NCI-H69 (cell line): Measurements from ENCODE around the gene RNF144B.
"Not testable (repeated sequence)": the region's sequence is repeated elsewhere in the genome, so short reads cannot be mapped to it uniquely, and the experiment has no call there.

Experiments used
- DNase-seq: peaks from one replicate; lab custom pipeline; 2025; lab: John Stamatoyannopoulos, UW

RNF144B gene

DNA sequence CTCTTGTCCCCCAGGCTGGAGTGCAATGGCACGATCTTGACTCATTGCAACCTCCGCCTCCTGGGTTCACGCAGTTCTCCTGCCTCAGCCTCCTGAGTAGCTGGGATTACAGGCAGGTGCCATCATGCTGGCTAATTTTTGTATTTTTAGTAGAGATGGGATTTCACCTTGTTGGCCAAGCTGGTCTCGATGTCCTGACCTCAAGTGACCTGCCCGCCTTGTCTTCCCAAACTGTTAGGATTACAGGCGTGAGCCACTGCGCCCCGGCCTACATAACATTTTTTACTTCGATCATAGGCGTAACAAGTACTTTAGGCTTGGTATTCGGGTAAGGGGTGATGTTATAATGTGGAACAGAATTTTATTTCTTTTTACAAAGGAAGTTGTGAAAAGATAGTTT is 22.5 kb downstream of the RNF144B start:
- DNase-seq = not testable (repeated sequence)

DNA sequence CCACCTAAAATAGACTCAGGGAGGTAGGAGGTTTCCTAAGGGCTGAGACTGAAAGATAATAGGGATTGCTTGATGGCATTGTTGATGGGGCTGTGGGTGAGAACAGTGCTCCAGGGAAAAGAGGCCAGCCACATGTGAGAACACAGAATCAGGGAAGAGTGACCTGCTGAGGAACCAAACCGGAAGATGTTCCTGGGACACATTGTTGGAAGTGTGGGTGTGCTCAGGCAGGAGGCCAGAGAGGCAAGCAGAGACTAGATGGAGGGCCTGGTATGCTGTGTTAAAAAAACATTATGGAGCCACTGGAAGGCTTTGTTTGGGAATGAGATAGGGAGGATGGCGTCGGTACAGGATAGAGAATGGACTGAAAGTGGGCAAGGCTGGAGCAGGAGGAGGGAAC is 23.3 kb downstream of the RNF144B start:
- no peak for DNase-seq

DNA sequence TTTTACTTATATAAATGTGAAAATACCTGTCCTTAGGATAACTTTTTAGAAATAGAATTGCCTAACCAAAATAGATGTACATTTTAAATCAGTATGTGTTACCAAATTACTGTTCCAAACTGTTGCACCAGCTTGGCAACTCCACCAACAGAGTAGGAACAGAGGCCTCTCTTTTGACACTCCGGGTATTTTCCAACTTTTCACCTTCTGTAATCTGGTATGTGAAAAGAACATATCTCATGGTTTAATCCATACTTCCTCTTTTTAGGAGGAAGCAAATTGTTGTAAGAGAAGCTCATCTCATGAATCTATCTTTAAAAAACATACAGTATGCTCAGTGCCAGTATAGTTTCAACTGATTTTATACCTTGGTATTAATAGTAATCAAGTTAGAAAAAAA is 24.9 kb downstream of the RNF144B start:
- no peak for DNase-seq

DNA sequence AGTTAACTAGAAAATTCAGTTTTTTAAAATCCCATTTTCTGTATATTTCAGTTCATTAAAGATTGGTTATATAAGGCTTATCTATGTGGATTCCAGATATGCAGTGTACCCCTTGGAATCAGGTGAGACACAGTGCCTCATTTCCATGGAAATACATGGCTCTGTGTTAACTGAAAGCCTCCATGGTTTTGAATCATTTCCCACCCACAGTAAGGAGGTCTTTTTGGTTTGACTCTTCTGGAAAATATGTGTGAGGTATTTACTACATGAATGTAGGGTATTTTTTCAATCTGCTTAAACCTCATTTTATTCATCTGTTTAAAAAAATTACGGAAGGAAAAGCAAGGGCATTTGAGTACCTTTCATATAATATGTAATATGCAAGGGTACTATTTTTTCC is 25.5 kb downstream of the RNF144B start:
- DNase-seq = no peak

DNA sequence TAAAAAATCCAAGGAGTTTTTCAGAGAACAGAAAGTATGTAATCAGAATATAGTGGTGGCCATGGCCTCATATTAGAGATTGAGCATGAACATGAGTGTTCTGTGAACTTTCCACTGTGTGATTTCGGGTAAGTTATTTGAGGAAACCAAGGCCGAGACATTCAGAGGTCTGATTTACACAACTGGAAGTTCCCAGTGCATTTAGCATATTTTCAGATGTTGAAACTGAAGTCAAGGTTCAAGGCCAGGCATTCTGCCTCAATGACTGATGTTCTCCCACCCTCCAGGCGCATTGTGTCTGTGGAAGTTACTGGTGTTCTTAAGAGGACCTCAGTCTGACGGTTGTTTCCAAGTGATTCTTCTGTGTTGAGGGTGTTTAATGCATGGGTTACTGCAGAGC is 26.2 kb downstream of the RNF144B start:
- DNase-seq = no peak

DNA sequence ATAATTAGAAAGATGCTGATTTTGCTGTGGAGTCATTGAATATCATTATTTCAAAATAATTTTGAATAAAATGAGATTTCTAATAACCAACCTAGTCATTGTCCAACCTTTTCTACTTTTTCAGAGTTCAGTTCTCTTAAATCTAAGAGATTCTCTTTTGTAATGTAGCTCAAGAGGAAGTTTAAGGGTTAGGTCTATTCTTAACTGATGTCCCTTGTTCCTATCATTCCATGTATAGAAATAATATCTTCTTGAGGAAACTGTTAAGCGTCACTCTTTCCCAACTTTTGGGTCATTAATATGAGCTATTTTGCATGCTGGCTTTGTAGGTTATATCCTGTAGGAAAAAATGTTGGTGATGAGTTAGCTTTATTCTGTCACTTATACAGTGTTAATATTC is 27.0 kb downstream of the RNF144B start:
- DNase-seq = no peak

DNA sequence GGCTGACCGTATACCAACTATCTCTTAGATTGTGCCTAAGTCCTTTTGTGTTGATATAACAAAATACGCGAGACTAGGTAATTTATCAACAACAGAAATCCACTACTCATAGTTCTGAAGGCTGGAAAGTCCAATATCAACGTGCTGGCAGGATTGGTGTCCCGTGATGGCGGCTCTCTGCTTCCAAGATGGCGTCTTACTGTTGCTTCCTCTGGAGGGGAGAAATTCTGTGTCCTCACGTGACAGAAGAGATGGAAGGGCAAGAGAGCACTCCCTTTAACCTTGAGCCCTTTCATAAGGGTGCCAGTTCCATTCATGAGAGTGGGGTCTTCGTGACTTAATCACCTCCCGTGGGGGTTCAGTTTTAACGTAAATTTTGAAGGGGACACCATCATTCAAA is 28.1 kb downstream of the RNF144B start:
- DNase-seq = no peak

DNA sequence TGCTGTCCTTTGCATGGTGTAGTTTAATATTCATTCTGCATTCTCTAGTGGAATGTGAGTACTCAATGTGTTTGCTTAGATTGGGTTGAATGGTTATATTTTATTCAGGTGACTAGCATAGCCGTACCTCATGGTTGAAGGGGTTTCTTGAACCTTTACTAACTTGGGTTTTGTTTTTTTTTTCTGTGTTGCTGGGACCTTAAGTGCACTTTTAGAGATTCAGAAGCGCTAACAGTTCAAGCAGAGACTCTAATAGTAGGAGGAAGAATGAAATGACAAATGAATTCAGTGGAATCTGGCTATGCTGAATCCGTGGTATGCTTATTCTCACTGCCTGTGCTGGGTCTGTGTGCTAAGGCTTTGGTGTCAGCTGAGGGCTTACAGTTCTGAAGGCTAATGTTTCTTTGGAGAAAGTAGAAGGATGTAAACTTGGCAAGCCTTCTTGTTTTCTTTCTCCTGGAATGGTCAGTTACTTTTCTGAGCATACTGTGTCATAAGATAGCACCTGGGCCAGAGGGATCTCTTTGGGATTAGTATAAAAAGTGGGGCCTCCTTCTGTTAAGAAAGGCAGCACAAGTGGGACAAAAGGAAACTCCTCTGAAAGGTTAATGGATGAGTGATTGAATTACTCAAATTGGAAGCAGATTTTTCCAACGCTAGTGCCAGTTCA is 28.7 kb downstream of the RNF144B start:
- DNase-seq = no peak

DNA sequence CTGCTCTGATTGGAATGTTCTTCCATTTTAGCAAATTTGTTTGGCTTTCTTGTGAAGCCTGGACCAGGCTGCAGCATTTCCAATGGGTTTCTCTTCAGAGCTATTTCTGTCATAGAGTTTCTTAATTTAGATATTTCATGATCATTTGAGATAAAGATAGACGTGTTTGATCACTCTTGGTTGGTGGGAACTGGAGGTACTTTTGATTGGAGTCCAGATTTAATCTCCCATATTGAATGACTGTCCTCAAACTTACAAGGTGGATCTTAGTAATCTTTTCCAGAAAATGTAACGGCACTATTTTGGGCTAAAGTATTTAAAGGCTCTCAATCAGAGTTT is 29.2 kb downstream of the RNF144B start:
- no peak for DNase-seq

DNA sequence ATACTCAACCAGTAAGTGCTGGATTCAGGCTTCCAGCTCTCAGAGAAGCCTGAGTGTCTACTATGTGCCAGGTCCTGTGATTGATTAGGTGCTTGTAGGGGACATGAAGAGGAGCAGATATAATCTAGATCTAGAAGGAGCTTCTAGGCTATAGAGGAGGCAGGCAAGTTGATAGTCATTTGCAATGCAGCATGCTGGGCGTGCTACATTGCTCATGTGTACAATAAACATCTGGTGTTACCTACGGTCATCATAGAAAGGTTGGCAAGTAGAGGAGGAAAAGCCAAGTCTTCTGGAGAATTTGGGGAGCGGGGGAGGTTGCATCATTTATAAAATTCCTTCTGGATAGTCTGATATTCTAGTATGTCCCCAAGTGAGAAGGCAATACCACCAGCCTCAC is 33.2 kb downstream of the RNF144B start:
- no peak for DNase-seq

DNA sequence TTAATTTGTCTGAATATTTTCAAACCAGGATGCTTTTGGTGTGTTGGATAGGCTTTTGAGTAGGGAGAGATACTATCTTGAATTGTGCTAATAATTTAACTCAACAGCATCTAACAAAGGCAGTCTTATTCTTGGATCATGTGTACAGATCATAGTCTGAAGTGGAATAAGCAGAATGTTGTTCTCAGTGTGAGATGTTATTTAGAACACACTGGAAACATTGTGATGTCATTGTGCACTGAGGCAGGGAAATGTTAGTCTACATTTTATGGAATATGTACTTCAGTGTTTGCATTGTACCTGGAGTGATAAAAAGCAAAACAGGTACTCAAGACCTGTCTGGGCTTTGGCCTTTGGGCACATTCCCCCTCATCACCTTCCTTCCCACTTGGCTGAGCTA is 35.0 kb downstream of the RNF144B start:
- DNase-seq = no peak

DNA sequence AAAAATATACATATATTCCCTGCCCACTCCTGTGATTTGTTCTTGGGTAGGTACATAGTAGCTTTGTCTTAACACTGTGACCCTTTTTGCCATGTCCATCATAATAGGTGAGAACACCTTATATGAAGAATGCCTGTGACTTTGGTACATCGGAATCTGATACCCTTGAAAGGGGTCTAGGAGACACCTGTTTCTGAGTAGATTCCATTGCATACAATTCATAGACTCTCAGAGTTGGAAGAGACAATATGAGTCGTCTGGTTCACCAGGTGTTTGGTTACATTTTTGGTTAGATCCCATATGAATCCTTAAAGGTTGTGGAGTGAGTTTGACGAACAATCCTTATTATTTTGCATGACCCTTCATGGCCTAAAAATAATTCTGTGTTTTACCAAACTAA is 36.3 kb downstream of the RNF144B start:
- DNase-seq = no peak

DNA sequence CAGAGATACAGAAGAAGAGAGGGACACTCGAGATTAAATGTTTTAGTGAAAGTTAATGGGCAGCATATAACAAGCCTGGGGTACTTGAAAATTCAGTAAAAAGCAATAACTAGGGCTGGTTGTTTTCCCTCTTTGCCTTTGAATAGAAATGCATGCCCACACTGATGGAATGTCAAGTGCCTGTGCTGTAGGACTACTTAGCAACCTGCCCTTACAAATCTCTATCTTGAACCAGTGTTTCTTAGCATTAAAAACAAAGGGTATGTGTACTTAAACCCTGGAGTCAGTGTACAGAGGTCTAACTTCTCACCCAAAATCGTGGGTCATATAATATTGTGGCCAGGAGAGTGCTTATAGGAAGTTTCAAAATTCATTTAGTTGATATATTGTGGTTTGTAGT is 37.1 kb downstream of the RNF144B start:
- DNase-seq = no peak

DNA sequence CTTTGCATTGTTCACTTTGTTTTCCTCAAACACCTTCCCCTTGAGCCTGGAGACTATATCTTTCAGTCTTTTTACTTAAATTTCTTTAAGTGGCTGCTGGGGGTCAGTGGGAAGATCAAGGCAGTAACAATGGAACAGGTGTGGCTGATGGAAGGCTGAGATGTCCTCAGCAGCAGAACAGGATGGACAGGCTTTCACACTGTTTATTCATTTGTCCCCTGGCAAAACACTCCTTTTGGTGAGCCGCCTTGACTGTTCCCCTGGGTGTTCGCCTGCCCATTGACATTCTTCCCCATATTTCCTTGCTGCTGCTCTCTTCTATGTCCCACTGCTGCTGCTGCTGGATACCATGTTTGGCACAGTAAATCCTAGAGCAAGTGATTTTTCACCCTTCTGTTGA is 38.1 kb downstream of the RNF144B start:
- peak; percentile 79 for DNase-seq

DNA sequence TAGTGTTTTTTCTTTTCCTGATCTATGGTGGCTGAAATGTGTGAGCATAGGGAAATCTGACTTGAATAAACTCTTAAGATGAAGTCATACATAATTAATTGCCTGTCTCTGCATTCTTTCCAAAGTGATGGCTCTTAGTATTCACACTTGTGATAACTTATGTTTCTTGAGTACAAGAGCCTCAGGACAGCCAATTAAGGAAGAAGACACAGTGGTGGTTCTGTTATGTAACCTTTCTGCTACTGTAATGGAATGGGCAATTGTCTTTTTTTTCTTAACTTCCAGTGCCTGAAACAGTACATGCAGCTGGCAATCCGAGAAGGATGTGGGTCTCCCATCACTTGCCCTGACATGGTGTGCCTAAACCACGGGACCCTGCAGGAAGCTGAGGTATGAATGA is 40.1 kb downstream of the RNF144B start:
- no peak for DNase-seq

DNA sequence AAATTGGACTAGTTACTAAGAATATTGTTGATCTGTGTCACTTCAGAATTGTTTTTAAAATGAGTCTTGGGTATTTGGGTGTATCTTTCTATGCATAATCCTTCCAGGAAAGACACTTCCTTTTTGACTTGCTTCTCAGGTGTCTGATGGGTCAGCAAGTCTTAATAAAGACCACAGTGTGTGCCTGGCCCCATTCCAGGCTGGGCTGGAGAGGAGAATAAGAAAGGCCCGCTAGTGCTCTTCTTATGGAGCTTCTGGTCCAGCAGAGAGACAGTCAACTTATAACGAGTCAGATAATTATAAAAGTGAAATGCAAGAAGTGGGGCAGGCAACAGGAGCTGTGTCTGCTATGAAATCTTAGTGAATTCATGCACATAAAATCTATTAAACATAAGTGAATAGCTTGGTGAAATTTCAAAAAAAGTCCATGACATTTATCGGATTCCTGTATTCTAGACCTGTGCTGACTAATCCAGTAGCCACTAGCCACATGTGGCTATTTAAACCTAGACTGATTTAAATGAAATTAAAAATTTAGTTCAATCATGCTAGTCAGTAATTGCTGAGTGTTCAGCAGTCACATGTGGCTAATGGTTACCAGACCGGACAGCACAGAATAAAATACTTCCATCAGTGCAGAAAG is 42.6 kb downstream of the RNF144B start:
- DNase-seq = no peak

DNA sequence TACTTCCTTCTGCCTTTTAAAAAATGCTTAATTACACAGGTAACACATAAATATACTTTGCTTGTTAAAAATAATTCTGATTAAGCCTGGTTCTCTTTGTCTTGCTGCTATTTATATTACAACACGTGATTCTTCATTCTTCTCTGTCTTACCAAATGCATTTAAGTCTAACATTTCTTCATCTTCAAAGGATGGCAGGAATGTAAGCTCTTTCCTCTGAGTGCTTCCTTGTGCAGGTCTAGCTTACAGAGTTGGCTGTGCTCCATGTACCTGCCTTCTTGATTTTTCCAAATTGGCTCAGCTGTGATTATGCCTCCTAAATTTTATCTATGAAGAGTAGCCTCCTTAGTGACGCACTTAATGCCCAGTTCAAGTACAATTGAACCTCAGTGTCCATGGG is 44.4 kb downstream of the RNF144B start:
- no peak for DNase-seq

DNA sequence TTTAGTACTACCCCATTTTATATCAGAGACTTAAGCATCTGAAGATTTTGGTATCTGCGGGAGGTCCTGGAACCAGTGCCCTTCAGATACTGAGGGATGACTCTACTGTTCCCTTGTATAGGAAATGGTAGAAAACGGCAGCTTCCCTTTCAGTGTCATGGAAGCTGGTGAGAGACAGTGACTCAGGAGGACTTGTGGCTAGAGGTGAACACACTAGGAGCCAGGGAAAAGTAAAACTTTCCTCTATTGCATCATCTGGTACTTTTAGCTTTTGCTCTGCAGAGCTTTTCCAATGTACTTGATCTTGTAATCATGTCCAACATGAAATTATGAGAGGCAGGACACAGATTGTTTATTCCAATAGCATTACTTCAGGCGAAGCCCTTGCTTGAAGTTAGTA is 45.0 kb downstream of the RNF144B start:
- no peak for DNase-seq

DNA sequence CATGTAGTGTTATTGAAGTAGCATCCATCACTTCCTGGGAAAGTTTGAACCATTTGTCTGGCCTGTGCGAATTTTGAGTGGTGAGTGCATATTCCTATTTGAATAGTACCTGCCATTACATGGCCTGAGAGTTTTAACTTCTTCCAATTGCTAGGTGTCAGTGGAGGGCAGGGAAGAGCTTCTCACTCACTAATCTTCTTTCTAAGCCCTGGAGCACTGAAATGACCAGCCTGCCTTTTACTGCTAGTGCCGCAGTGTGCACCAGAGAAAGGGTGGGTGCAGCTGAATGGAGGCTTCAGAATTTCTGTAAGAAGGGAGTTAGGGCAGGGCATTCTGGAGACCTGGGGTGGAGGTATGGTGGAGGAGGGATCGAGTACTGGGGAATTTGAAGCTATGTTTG is 45.5 kb downstream of the RNF144B start:
- no peak for DNase-seq

DNA sequence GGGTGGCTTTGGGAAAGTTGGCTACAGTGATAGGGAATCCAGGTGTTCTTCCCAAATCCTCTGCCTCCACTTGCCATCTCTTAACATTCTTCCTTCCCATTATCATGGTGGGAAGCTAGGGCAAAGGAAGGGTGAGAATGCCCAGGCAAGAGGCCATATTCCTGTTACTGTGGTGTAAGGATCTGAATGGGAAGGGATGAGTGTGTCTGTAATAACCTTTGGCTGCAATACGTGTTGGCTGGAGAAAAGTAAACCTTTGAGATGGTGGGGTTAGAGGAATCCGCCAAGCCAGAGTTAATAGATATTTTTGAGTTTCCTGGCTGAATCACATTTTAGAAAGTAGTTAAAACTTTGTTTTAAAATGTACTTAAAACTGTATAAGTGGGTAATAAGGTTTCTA is 45.9 kb downstream of the RNF144B start:
- DNase-seq = no peak

DNA sequence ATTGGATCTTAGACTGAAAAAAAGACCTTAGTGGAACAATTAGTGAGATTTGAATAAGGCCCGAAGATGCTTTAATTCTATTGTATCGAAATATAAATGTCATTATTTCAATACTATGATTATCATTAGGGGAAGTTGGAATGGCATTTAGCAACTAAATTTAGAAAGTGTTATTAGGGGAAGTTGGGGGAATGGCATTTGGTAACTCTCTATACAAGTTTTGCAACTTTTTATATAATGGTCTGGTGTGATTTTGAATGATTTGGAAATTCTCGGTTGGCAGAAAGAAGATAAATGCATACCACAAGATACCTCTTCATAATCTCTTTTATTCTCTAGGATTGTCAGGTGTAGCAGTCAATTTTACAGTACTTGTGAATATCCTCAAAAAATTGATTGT is 49.2 kb downstream of the RNF144B start:
- no peak for DNase-seq

DNA sequence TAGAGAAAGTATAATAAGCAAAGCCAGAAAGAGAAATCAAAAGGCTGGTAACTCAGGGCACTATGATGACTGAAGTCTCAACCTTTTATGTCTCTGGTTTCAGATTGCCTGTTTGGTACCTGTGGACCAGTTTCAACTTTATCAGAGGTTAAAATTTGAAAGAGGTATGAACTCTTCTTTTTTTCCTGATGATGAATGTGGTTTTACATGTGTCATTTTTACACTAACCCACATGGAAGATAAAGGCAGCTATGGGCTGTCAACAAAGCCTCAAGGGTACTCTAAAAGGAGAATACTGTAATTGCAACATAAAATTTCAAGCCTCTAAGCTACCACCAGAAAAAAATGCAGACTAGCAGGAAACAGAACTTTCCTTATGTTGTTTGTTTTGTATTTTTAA is 52.4 kb downstream of the RNF144B start:
- no peak for DNase-seq

DNA sequence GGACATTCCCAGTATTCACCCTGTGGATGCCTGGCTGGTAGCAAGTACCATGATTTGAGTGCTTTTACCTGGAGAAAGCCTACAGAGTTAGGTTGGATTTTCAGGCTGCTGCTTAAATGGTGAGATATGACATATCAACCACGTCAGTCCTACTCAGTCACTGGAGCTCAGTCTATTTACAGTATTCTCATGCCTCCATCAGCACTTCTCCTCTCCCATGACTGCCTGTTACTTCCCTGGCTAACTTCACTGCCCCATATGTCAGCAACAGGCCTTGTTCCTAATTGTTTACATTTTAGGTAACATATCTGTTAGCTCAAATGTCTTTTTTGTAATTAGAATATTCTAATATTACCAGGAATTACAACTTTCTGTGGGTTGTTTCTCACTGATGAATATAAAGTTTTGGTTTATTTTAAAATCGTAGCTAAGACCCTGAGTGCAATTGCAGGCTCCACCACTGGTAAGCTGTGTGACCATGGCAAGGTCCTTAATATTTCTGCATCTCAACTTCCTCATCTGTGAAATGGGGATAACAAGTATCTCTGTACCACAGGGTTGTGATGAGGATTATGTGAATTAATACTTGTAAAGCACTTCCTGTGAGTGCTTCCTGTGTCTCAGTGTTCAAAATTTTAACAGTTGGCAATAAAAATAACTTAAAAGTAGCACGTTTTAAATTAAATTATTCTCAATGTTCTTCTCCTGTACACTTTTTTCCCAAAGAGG is 54.3 kb downstream of the RNF144B start:
- no peak for DNase-seq

DNA sequence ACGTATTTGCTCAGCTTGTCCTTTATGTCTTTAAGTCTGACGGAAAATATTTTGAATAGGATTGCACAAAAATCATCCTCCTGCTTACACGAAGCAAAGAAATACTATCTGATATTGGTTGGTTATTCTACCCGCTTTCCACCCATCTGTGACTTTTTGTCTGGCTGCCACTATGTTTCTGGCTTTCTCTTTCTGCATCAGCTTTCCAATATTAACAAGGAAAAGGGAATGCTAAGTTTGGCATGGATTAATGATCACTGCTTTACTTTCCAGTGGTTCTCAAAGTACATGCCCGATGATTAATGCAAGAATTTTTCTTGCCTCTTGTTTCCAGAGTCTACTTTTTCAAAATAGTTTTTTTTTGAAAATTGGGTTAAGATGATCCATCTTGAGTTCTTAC is 57.0 kb downstream of the RNF144B start:
- no peak for DNase-seq
